Pancreas (tissue), 10 donors: ENCODE data around the gene GID8. TPM values are rescaled to one million over a fixed set of nuclear protein-coding genes. Genes with fewer than 3 reads are reported as not detected.

Experiments
- ATAC-seq, 4 donors: fragments of 200-7000 bp; cut with Tn5 transposase; one replicate each; pipeline versions ENCODE4 v1.8.0 to v1.9.1; 2020; ENCODE audit warnings: mild to moderate bottlenecking in 4 of 4, moderate library complexity in 4 of 4
- DNase-seq, 6 donors: peaks; one replicate each; pipeline ENCODE4 v3.0.0-alpha.2; 2020
- FAIRE-seq: peaks from 2 replicates; lab custom pipeline; 2012; peaks lifted over from hg19 to GRCh38; lab: Jason Lieb, UNC
- H3K27ac ChIP-seq, 4 donors: fragments of 200-600 bp; sonication (generic); 1 replicate in 3 of 4; 2 replicates in 1 of 4; pipeline versions ENCODE4 v1.5.0 to v1.8.0; 2020
- H3K27me3 ChIP-seq, 4 donors: fragments of 200-600 bp; one replicate each; pipeline ENCODE4 v1.8.0; 2021
- H3K36me3 ChIP-seq, 3 donors: fragments of 200-600 bp; sonication (generic) in 1 of 3; one replicate each; pipeline versions ENCODE4 v1.5.0 to v1.8.0; 2020 to 2021
- H3K4me1 ChIP-seq, 3 donors: fragments of 200-600 bp; one replicate each; pipeline ENCODE4 v1.8.0; 2021
- H3K4me3 ChIP-seq, 4 donors: fragments of 200-600 bp; sonication (generic) in 2 of 4; one replicate each; pipeline versions ENCODE4 v1.5.0 to v1.8.0; 2020 to 2021
- H3K9me3 ChIP-seq, 4 donors: fragments of 200-600 bp; one replicate each; pipeline ENCODE4 v1.8.0; 2021
- CTCF ChIP-seq, 4 donors: fragments of 200-600 bp; sonication (generic) in 3 of 4; IDR thresholded peaks; one replicate each; pipeline versions ENCODE4 v1.5.0 to v1.8.0; 2021; ENCODE audit warnings: antibody characterized with exemption in 4 of 4
- WGBS, 2 donors: extraction: QIAGEN DNeasy Blood & Tissue Kit; methylation state at CpG; one replicate each; pipeline ENCODE4 v1.1.7; 2013; 5-methylcytosine and 5-hydroxymethylcytosine counted together
- intact Hi-C, 3 donors: fragments of 100-400 bp; cut with DNase I; formaldehyde crosslinking; loops; one replicate each; pipeline versions ENCODE4 v1.11.1 to v1.14.2; 2022
- polyA plus RNA-seq, 2 donors: library from polyadenylated mRNA; stranded (reverse); fragments of 200-250 nt; gene quantifications; one replicate each; pipeline ENCODE4 v1.2.3, GENCODE V29; 2013
- total RNA-seq, 6 donors: library from RNA; stranded (reverse); fragmentation: NEBNext Ultra II Directional in 4 of 6; extraction: Animal tissue kit (Norgen Biotek cat#: 25700) in 4 of 6; gene quantifications; one replicate each; pipeline versions ENCODE4 v1.2.1 to v1.2.4, GENCODE V29; 2021 to 2023
- donor health status: healthy with polysubstance abuse.
- donor health status: DM: no; HTN: no; CAD: no; lungs with moderate emphysema.
- donor health status: DM: no; HTN: no; CAD: no.
- donor health status: control.
- donor health status: control.
- donor health status: Bipolar disorder and iron deficiency.
- donor health status: DM: yes; HTN: yes; CAD: no.
- donor health status: DM: no; HTN: no; CAD: no.
- donor health status: DM: no; HTN: no; CAD: no.
- donor health status: DM: yes; HTN: yes; CAD: no.

The GID8 gene
- total and polyA plus RNA-seq, 8 donors, result 6.0 to 22.4 (median 15.5) TPM

GRCh38 chr20:62995481-62995880, 57.5 kb downstream of the GID8 start:
- intact Hi-C loops, result no loop called here
- 45 to 46% methylated on average over 11 of the region's 11 CpGs for WGBS, 2 donors

GRCh38 chr20:62995898-62996595, 58.1 kb downstream of the GID8 start:
- DNase-seq, result no peak
- no peaks in the 10 kb centered on the region for H3K9me3 ChIP-seq
- intact Hi-C loops, result no loop called here
- H3K27ac ChIP-seq, result no peak overlapping the region
- no peaks in the 10 kb centered on the region for H3K27me3 ChIP-seq
- no peaks in the 10 kb centered on the region for H3K36me3 ChIP-seq
- ATAC-seq, result no peak
- no peak for TF ChIP-seq CTCF (IDR thresholded peaks at IDR 0.05)
- no peak overlapping the region for H3K4me3 ChIP-seq
- FAIRE-seq, result no peak
- H3K4me1 ChIP-seq, result no peaks in the 10 kb centered on the region
- WGBS, 2 donors, result 37 to 50% methylated on average over 23 to 25 of the region's 25 CpGs

More at GRCh38 chr20:62995481-62995880, 57.5 kb downstream of the GID8 start:
- no peak for TF ChIP-seq CTCF (IDR thresholded peaks at IDR 0.05)
- ATAC-seq, result no peak
- Histone ChIP-seq H3K27me3 (no peaks in the 10 kb centered on the region), H3K27ac (no peak overlapping the region), H3K36me3 (no peaks in the 10 kb centered on the region), H3K4me3 (no peak overlapping the region), H3K9me3 (no peaks in the 10 kb centered on the region), H3K4me1 (no peaks in the 10 kb centered on the region)
- no peak for FAIRE-seq
- DNase-seq, result no peak

- H3K27me3 ChIP-seq, result no peaks in the 10 kb centered on the region
- FAIRE-seq, result no peak
Observed at GRCh38 chr20:62996596-62996982, 58.6 kb downstream of the GID8 start.

GRCh38 chr20:62997417-62998035, 59.6 kb downstream of the GID8 start:
- no peak for TF ChIP-seq CTCF (IDR thresholded peaks at IDR 0.05)
- 17 to 29% methylated on average over 18 to 20 of the region's 20 CpGs for WGBS, 2 donors
- no peak for FAIRE-seq

More at GRCh38 chr20:62996596-62996982, 58.6 kb downstream of the GID8 start:
- no peak for ATAC-seq
- intact Hi-C loops, result no loop called here
- Histone ChIP-seq H3K4me3 (no peak overlapping the region), H3K4me1 (no peaks in the 10 kb centered on the region), H3K9me3 (no peaks in the 10 kb centered on the region), H3K27ac (no peak overlapping the region), H3K36me3 (no peaks in the 10 kb centered on the region)
- DNase-seq, result no peak
- WGBS, 2 donors, result 57 to 65% methylated on average over 14 of the region's 14 CpGs
- no peak for TF ChIP-seq CTCF (IDR thresholded peaks at IDR 0.05)

More at GRCh38 chr20:62997417-62998035, 59.6 kb downstream of the GID8 start:
- DNase-seq (peak in 1 of 6 donors; percentile 5), ATAC-seq (peak in 1 of 4 donors; percentile 22)
- no peak overlapping the region for H3K27ac ChIP-seq
- H3K4me1 ChIP-seq, result no peaks in the 10 kb centered on the region
- H3K9me3 ChIP-seq, result no peaks in the 10 kb centered on the region
- H3K36me3 ChIP-seq, result no peaks in the 10 kb centered on the region
- intact Hi-C loops, result no loop called here
- H3K4me3 ChIP-seq, result no peak overlapping the region
- H3K27me3 ChIP-seq, result peaks cover 0 to under 1% (median 0%) of the 10 kb centered on the region in 4 donors

Other genes starting within 250 kb of the GID8 start
- gene NTSR1, start 229.3 kb upstream of the GID8 start, total RNA-seq, result under 1 TPM in 4 of 6 donors, not detected in 2; 0.04 to 0.12 (median 0.09) TPM
- gene NTSR1, start 229.3 kb upstream of the GID8 start, polyA plus RNA-seq, result under 1 TPM; 0.02 to 0.15 TPM
- 1 to 10 TPM; 2.6 to 4.4 (median 3.7) TPM for gene MRGBP, start 141.7 kb upstream of the GID8 start, total RNA-seq
- 10 to 100 TPM in 1 of 2 donors, 1 to 10 TPM in 1; 5.3 to 11.3 TPM for gene MRGBP, start 141.7 kb upstream of the GID8 start, polyA plus RNA-seq
- gene OGFR, start 133.3 kb upstream of the GID8 start, total RNA-seq, result 10 to 100 TPM; 18.1 to 25.4 (median 21.0) TPM
- 10 to 100 TPM; 50.8 to 79.5 TPM for gene OGFR, start 133.3 kb upstream of the GID8 start, polyA plus RNA-seq
- gene COL9A3, start 121.1 kb upstream of the GID8 start, total RNA-seq, result 10 to 100 TPM in 1 of 6 donors, 1 to 10 TPM in 5; 1.7 to 35.2 (median 7.3) TPM
- gene COL9A3, start 121.1 kb upstream of the GID8 start, polyA plus RNA-seq, result 100 to 1,000 TPM; 149 to 183 TPM
- 1 to 10 TPM; 3.5 to 4.9 (median 4.0) TPM for gene TCFL5, start 76.3 kb upstream of the GID8 start, total RNA-seq
- 1 to 10 TPM; 2.5 to 4.9 TPM for gene TCFL5, start 76.3 kb upstream of the GID8 start, polyA plus RNA-seq
- gene DIDO1, start 11.6 kb upstream of the GID8 start, total RNA-seq, result 10 to 100 TPM; 16.7 to 29.8 (median 18.5) TPM
- 10 to 100 TPM; 17.3 to 21.2 TPM for gene DIDO1, start 11.6 kb upstream of the GID8 start, polyA plus RNA-seq
- 1 to 10 TPM in 5 of 6 donors, under 1 TPM in 1; 0.63 to 7.7 (median 2.3) TPM for gene SLC17A9, start 14.6 kb downstream of the GID8 start, total RNA-seq
- 1 to 10 TPM; 3.5 to 6.2 TPM for gene SLC17A9, start 14.6 kb downstream of the GID8 start, polyA plus RNA-seq
- not detected for gene BHLHE23, start 68.8 kb downstream of the GID8 start, total RNA-seq
- gene BHLHE23, start 68.8 kb downstream of the GID8 start, polyA plus RNA-seq, result not detected